NCI-H748 (cell line): ENCODE data around the gene JUNB.

Experiments used
- DNase-seq: peaks from one replicate; lab custom pipeline; 2025; ENCODE audit not compliant: unreplicated experiment; lab: John Stamatoyannopoulos, UW

JUNB gene

GRCh38 chr19:12840091-12841079 lies 49.1 kb downstream of the JUNB start:
- peak; percentile 54 for DNase-seq

DNA sequence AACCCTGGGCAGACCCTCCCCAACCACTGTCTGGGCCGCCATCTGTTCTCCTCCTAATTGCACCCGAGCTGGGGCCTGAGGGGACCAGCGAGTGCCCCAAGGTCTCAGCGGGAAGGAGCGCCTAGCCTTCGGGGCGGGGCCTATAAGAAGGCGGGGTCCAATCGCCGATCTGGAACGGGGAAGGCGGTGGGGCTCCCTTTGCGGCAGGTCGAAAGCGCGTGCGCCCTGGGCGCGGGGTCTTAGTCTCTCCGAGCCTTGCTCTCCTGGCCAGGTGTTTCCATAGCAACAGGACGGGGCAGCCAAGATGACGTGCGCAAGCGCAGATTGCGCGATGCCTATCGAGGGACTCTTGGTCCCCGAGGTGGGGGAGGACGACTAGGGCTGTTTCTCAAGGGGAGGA lies 49.8 kb downstream of the JUNB start:
- DNase-seq, result no peak

- DNase-seq, result no peak
These were observed 51.2 kb downstream of the JUNB start for GRCh38 chr19:12842511-12842910.
